Right lobe of liver (tissue), 4 donors: ENCODE measurements around the gene TGFBR2.

ENCODE experiments used
- POLR2A ChIP-seq: fragments of 450-650 bp; IDR thresholded peaks from one replicate; pipeline ENCODE4 v1.6.1; 2017; ENCODE audit warnings: antibody characterized with exemption, mild to moderate bottlenecking
- TF ChIP-seq, protein P1 (sequence below), 4 donors: fragments of 200-600 bp in 3 of 4; fragments of 450-650 bp in 1 of 4; IDR thresholded peaks; one replicate each; pipeline versions ENCODE4 v1.5.1 to v1.8.0; 2016 to 2022; ENCODE audit warnings: antibody characterized with exemption in 4 of 4, mild to moderate bottlenecking in 2 of 4
- donor health status: DM: no; HTN: no; CAD: no.
- donor health status: DM: no; HTN: no; CAD: no.
- donor health status: DM: no; HTN: yes; CAD: no.

DNA sequence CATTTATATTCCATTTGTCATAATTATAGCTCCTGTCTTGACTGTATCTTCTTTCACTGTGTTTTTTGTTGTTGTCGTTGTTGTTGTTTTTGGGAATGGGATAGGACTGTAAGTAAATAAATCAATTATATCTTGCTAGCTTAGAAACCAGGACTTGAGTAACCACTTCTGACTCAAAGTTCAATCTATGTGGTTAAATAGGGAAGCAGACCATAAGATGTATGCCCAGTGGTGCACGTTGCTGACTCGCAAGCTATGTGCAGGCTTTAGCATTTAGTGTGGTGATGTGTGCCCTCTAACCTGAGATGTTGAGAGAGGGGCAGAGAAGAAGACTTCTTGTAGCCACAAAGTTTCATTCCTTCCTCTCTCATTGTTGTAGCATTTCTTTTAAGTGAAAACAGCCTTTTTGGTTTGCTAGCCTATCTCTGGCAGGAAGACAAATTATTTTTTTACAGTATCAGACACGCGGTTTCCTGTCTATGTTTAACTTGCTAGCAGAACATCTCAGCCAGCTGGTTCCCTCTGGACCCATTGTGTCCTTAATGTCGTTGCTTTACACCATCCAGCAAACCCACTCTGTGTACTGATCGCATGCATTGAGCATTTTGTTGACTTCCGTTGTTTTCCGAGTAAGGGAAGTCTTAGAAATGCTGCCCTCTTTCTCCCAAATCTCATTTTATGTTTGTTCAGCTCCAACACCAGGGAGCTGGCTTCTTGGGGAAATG lies 52.1 kb downstream of the TGFBR2 start:
- TF ChIP-seq, protein P1, sequence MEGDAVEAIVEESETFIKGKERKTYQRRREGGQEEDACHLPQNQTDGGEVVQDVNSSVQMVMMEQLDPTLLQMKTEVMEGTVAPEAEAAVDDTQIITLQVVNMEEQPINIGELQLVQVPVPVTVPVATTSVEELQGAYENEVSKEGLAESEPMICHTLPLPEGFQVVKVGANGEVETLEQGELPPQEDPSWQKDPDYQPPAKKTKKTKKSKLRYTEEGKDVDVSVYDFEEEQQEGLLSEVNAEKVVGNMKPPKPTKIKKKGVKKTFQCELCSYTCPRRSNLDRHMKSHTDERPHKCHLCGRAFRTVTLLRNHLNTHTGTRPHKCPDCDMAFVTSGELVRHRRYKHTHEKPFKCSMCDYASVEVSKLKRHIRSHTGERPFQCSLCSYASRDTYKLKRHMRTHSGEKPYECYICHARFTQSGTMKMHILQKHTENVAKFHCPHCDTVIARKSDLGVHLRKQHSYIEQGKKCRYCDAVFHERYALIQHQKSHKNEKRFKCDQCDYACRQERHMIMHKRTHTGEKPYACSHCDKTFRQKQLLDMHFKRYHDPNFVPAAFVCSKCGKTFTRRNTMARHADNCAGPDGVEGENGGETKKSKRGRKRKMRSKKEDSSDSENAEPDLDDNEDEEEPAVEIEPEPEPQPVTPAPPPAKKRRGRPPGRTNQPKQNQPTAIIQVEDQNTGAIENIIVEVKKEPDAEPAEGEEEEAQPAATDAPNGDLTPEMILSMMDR (IDR thresholded peaks at IDR 0.05) = no peak
- TF ChIP-seq POLR2A = no peak
